IPS DF 6.9 (cell line): Measurements from ENCODE around the gene SNRNP48.
A peak's percentile ranks its signal among the peaks of the same experiment; 100 is the strongest.

Experiments
- DNase-seq: peaks from one replicate; pipeline ENCODE4 v3.0.0-alpha.2; 2013; ENCODE audit warnings: low read depth, low spot score
- H3K27ac ChIP-seq: one replicate; pipeline ENCODE4 v1.5.1; 2013; ENCODE audit warnings: low read length, control low read depth
- H3K27me3 ChIP-seq: 2 replicates; pipeline ENCODE4 v1.6.1; 2013; ENCODE audit warnings: mild to moderate bottlenecking, low read length; ENCODE audit not compliant: control insufficient read depth, insufficient read depth
- H3K36me3 ChIP-seq: 2 replicates; pipeline ENCODE4 v1.6.1; 2013; ENCODE audit warnings: low read length; ENCODE audit not compliant: control insufficient read depth, insufficient read depth
- H3K4me1 ChIP-seq: 2 replicates; pipeline ENCODE4 v1.6.1; 2013; ENCODE audit warnings: low read length; ENCODE audit not compliant: control insufficient read depth, insufficient read depth
- H3K4me3 ChIP-seq: 2 replicates; pipeline ENCODE4 v1.5.1; 2013; ENCODE audit warnings: mild to moderate bottlenecking, low read length
- H3K9me3 ChIP-seq: 2 replicates; pipeline ENCODE4 v1.6.1; 2013; ENCODE audit warnings: low read length, inconsistent platforms; ENCODE audit not compliant: control insufficient read depth, insufficient read depth
- WGBS: extraction: QIAGEN DNeasy Blood & Tissue Kit; methylation state at CpG from one replicate; pipeline ENCODE4 v1.1.7; 2013; ENCODE audit warnings: mixed read lengths, missing lambda C conversion rate; ENCODE audit not compliant: insufficient read length, insufficient coverage; 5-methylcytosine and 5-hydroxymethylcytosine counted together

Gene SNRNP48

GRCh38 chr6:7591770-7592169, 1.8 kb downstream of the SNRNP48 start:
- WGBS, result no CpG with 5 or more reads among the region's 5 CpGs
- DNase-seq, result no peak
- Histone ChIP-seq H3K9me3 (no peaks in the 10 kb centered on the region), H3K4me1 (no peaks in the 10 kb centered on the region), H3K36me3 (peaks cover 2% of the 10 kb centered on the region; the same call in 1 of the 2 replicates), H3K4me3 (no peak overlapping the region), H3K27ac (no peak overlapping the region), H3K27me3 (no peaks in the 10 kb centered on the region)

DNA sequence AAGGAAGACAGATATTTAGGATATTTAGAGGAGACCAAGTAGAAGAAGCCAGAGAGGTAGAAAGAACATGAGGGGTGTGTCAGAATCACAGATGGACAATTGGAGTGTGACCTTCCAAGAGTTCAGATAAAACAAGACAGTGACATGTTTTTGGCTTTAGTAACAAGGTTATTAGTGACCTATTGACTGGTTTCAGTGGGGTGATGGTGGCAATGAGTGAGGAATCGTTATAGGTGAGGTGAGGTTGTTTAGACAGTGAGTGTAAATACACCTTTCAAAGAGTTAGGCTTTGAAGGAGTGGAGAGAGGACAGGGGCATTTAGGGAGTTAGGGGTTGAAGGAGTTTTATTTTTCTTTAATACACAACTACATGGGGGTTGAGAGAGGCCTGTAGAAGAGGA, 3.2 kb downstream of the SNRNP48 start:
- Histone ChIP-seq H3K27ac (no peak overlapping the region), H3K9me3 (no peaks in the 10 kb centered on the region), H3K4me3 (no peak overlapping the region), H3K4me1 (no peaks in the 10 kb centered on the region), H3K27me3 (no peaks in the 10 kb centered on the region), H3K36me3 (peaks cover 2% of the 10 kb centered on the region; the same call in 1 of the 2 replicates)
- WGBS, result 100% methylated on average over 1 of the region's 1 CpG
- no peak for DNase-seq

- Histone ChIP-seq H3K4me1 (no peaks in the 10 kb centered on the region), H3K27me3 (no peaks in the 10 kb centered on the region), H3K36me3 (peaks cover 2% of the 10 kb centered on the region; the same call in 1 of the 2 replicates), H3K4me3 (no peak overlapping the region), H3K9me3 (no peaks in the 10 kb centered on the region), H3K27ac (no peak overlapping the region)
- no peak for DNase-seq
- no CpG with 5 or more reads among the region's 4 CpGs for WGBS
Measured at GRCh38 chr6:7594579-7595125, 4.7 kb downstream of the SNRNP48 start.

GRCh38 chr6:7604003-7604402, 14.0 kb downstream of the SNRNP48 start:
- WGBS, result no CpG with 5 or more reads among the region's 4 CpGs
- Histone ChIP-seq H3K9me3 (no peaks in the 10 kb centered on the region), H3K36me3 (peaks cover 7% of the 10 kb centered on the region; the same call in 1 of the 2 replicates), H3K4me3 (no peak overlapping the region), H3K27me3 (no peaks in the 10 kb centered on the region), H3K27ac (no peak overlapping the region), H3K4me1 (no peaks in the 10 kb centered on the region)
- DNase-seq, result no peak

DNA sequence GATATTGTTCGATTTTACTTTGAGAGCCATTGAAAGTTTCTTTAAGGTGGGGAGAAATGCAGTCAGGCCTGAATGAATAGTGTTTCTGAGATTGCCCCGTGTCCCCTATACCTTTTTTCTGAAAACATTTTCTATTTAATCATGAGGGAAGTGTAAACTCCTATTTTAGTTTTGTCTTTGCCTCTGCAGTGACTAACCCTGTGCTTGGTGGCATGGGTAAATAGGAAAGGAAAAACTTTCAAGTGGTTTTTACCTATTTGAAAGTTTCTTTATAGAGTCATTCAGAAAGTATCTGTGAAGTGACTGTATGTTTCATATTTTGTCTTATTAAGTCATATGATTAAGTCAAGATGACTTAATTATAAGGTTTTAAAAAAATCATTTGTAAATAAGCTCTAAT, 14.5 kb downstream of the SNRNP48 start:
- no CpG with 5 or more reads among the region's 2 CpGs for WGBS
- Histone ChIP-seq H3K27me3 (no peaks in the 10 kb centered on the region), H3K9me3 (no peaks in the 10 kb centered on the region), H3K4me1 (no peaks in the 10 kb centered on the region), H3K4me3 (no peak overlapping the region), H3K27ac (no peak overlapping the region), H3K36me3 (peaks cover 7% of the 10 kb centered on the region; the same call in 1 of the 2 replicates)
- no peak for DNase-seq

DNA sequence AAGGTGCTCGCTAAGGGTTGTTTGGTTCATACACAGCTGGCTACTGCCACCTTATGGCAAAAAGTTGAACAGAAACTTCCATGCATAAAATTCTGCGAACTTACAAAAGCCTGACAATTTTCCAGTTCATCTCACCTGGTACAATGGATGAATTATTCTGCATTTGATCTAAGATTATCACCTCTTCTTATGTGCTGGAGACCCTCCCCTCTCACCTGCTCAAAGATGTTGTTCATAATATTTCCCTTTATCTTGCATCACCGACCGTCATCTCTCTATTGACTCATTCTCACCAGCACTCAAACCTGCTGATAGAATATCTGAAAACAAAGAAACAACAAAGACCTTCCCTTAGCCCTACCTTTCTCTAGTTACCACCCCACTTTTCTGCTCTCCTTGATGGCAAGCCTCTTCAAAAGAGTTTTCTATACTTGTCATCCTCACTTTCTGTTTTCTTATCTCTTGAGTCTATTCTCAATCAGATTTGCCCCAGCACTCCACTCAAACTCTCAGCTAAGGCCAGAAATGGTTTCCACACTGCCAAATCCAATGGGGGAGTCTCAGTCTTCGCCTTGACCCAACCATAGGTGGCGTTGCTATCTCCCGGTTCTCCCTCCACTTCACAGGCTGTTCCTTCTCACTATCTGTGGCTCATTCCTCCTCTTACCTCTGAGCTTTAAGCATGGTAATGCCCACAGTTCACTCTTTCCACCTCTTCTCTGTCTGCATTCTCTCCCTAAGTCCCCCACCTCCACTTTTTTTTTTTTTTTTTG, 25.8 kb downstream of the SNRNP48 start:
- H3K4me3 ChIP-seq, result no peak overlapping the region
- no CpG with 5 or more reads among the region's 7 CpGs for WGBS
- peak; percentile 39 for DNase-seq
- no peak overlapping the region for H3K27ac ChIP-seq
- no peaks in the 10 kb centered on the region for H3K9me3 ChIP-seq
- H3K36me3 ChIP-seq, result no peaks in the 10 kb centered on the region; the same call in 1 of the 2 replicates
- no peaks in the 10 kb centered on the region for H3K4me1 ChIP-seq
- no peaks in the 10 kb centered on the region for H3K27me3 ChIP-seq

GRCh38 chr6:7617801-7618764, 28.1 kb downstream of the SNRNP48 start:
- Histone ChIP-seq H3K4me3 (no peak overlapping the region), H3K27me3 (no peaks in the 10 kb centered on the region), H3K27ac (no peak overlapping the region), H3K36me3 (no peaks in the 10 kb centered on the region), H3K4me1 (no peaks in the 10 kb centered on the region), H3K9me3 (no peaks in the 10 kb centered on the region)
- DNase-seq, result no peak
- WGBS, result no CpG with 5 or more reads among the region's 12 CpGs

- Histone ChIP-seq H3K27me3 (no peaks in the 10 kb centered on the region), H3K4me1 (no peaks in the 10 kb centered on the region), H3K27ac (no peak overlapping the region), H3K4me3 (no peak overlapping the region), H3K9me3 (no peaks in the 10 kb centered on the region), H3K36me3 (no peaks in the 10 kb centered on the region)
- no peak for DNase-seq
- no CpG with 5 or more reads among the region's 5 CpGs for WGBS
Measured at GRCh38 chr6:7621761-7622160, 31.8 kb downstream of the SNRNP48 start.

DNA sequence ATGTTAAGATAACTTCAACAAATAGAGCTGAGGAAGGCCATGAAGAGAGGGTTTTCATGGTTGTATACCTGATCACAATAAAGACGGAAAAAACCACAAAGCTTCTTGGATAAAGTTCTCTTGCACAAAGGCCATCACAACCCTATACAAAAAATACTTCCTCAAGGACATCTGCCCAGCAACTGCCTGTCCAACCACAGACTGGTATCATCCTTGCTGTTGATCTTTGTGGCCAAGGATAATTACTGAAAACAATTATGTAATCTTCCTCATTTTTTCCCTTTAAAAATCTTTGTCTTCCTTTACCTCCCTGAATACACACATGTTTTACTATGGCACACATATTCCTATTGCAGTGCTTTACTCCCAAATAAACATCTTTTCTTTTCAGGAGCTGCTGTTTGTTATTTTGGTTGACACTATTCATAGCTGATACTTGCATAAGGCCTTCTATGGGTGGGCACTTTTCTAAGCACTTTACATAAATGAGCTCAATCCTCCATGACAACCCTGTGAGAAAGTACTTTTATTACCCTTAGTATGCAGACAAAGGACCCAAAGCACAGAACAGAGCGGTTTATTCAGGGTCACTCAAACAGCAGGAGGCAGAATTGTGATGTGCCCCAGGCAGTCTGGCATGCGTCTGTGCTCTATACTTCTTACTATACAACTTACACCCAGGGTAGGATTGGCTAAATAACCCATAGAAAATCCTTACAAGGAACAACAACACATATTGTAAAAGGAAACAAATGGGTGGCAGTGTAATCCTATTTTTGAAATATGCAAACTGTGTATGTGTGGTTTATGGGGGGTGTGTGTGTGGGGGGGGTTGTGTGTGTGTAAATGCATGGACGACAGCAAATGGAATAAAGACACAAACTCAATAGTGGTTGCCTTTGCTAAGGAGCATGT, 35.1 kb downstream of the SNRNP48 start:
- no peaks in the 10 kb centered on the region for H3K27me3 ChIP-seq
- no peaks in the 10 kb centered on the region for H3K36me3 ChIP-seq
- H3K9me3 ChIP-seq, result no peaks in the 10 kb centered on the region
- no peak for DNase-seq
- H3K27ac ChIP-seq, result no peak overlapping the region
- no peak overlapping the region for H3K4me3 ChIP-seq
- no CpG with 5 or more reads among the region's 4 CpGs for WGBS
- no peaks in the 10 kb centered on the region for H3K4me1 ChIP-seq
